Left ventricle myocardium superior (tissue), 1 donor: ENCODE results near the gene TLK2. TPM values are rescaled to one million over a fixed set of nuclear protein-coding genes. Genes with fewer than 3 reads are reported as not detected.

Experiments
- ATAC-seq: fragments of 200-7000 bp; cut with Tn5 transposase; one replicate; pipeline ENCODE4 v1.9.1; 2020; ENCODE audit warnings: mild to moderate bottlenecking, moderate library complexity
- DNase-seq: peaks from one replicate; pipeline ENCODE4 v3.0.0-alpha.2; 2020
- intact Hi-C: fragments of 100-400 bp; cut with micrococcal nuclease; formaldehyde crosslinking; loops from one replicate; pipeline ENCODE4 v1.11.0; 2022
- total RNA-seq: library from RNA; stranded (reverse); fragmentation: NEBNext Ultra II Directional; extraction: Animal tissue kit (Norgen Biotek cat#: 25700); gene quantifications from one replicate; pipeline ENCODE4 v1.2.1, GENCODE V29; 2021
- donor health status: DM: no; HTN: yes; CAD: no; lungs with severe emphysema.

The TLK2 gene
- total RNA-seq, 1 donor from 2014 or later = 29.5 TPM

GRCh38 chr17:62660629-62661118 is 182.0 kb downstream of the TLK2 start:
- intact Hi-C loops = no loop called here
- no peak for ATAC-seq
- DNase-seq = no peak

- intact Hi-C loops = no loop called here
- ATAC-seq = no peak
- no peak for DNase-seq
These were observed 182.7 kb downstream of the TLK2 start for GRCh38 chr17:62661337-62661736.

GRCh38 chr17:62662855-62663254 is 184.2 kb downstream of the TLK2 start:
- intact Hi-C loops = no loop called here
- ATAC-seq (no peak), DNase-seq (no peak)

Other genes with a start within 250 kb of the TLK2 start
- not detected for gene EFCAB3, start 98.3 kb upstream of the TLK2 start, total RNA-seq
- gene METTL2A, start 54.9 kb upstream of the TLK2 start, total RNA-seq = 17.8 TPM
- gene MRC2, start 148.8 kb downstream of the TLK2 start, total RNA-seq = 18.1 TPM